CD4-positive, alpha-beta T cell treated with Interleukin-2 at 100 ng/mL for 4 hours (primary cell): ENCODE results near the gene CCDC88C.

Experiments used
- DNase-seq: peaks from one replicate; pipeline ENCODE4 v3.0.0-alpha.2; 2020; ENCODE audit warnings: low spot score

CCDC88C gene

GRCh38 chr14:91305650-91306431 lies 111.8 kb downstream of the CCDC88C start:
- no peak for DNase-seq

GRCh38 chr14:91303924-91304229 lies 113.7 kb downstream of the CCDC88C start:
- no peak for DNase-seq

GRCh38 chr14:91303091-91303923 lies 114.3 kb downstream of the CCDC88C start:
- peak; percentile 31 for DNase-seq

- DNase-seq, result no peak
Observed at GRCh38 chr14:91302391-91302790, 115.2 kb downstream of the CCDC88C start.

GRCh38 chr14:91300957-91301356 lies 116.7 kb downstream of the CCDC88C start:
- DNase-seq, result no peak

- no peak for DNase-seq
Observed at GRCh38 chr14:91300283-91300895, 117.2 kb downstream of the CCDC88C start.

- no peak for DNase-seq
Observed at GRCh38 chr14:91299121-91300115, 118.2 kb downstream of the CCDC88C start.

- DNase-seq, result no peak
Observed at GRCh38 chr14:91298576-91298975, 119.0 kb downstream of the CCDC88C start.

- DNase-seq, result no peak
Observed at GRCh38 chr14:91297081-91297711, 120.4 kb downstream of the CCDC88C start.

- DNase-seq, result no peak
Observed at GRCh38 chr14:91295851-91296796, 121.5 kb downstream of the CCDC88C start.

- no peak for DNase-seq
Observed at GRCh38 chr14:91295276-91295845, 122.3 kb downstream of the CCDC88C start.

GRCh38 chr14:91294153-91294552 lies 123.5 kb downstream of the CCDC88C start:
- DNase-seq, result no peak

GRCh38 chr14:91293281-91293680 lies 124.3 kb downstream of the CCDC88C start:
- DNase-seq, result no peak

GRCh38 chr14:91292491-91292890 lies 125.1 kb downstream of the CCDC88C start:
- DNase-seq, result no peak

- no peak for DNase-seq
Observed at GRCh38 chr14:91291786-91292405, 125.7 kb downstream of the CCDC88C start.

GRCh38 chr14:91290986-91291385 lies 126.6 kb downstream of the CCDC88C start:
- DNase-seq, result no peak

GRCh38 chr14:91289464-91289863 lies 128.2 kb downstream of the CCDC88C start:
- DNase-seq, result no peak

GRCh38 chr14:91288876-91289275 lies 128.7 kb downstream of the CCDC88C start:
- no peak for DNase-seq

- peak; percentile 86 for DNase-seq
Observed at GRCh38 chr14:91286530-91286937, 131.1 kb downstream of the CCDC88C start.
